ENCODE data around the gene HECTD4.

HECTD4 gene

DNA sequence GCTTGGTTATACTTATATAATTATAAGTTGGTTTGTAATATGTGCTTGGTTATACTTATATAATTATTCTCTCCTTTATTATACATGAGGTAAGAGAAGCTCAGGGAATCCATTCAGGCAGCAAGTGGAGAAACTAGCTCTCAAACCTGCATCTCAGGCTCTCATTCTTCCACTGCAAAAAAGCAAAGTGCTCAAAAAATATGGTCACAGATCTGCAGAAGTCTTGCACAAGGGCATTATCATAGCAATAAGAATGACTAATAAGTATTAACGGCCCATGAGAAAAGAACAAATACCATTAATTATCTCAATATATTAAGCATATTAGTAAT, 257.3 kb downstream of the HECTD4 start:
- CTCF ChIA-PET: interaction anchor here (0.9 to 1.9 kb wide), 6 partner anchors 8 to 179 kb away, joined by 3 to 10 read pairs (median 4); no protein-coding TSS in a partner anchor
- POLR2A ChIA-PET: interaction anchor here (0.5 to 2.1 kb wide), 6 partner anchors 8 to 236 kb away, joined by 3 to 11 read pairs (median 6); partner anchors contain the start of gene NAA25
- no peak for DNase-seq (ENCODE audit: extremely low spot score)
- TF ChIP-seq CTCF (IDR thresholded peaks at IDR 0.05; ENCODE audit: control extremely low read depth, extremely low read depth, low read depth, missing control alignments): no peak

- ChIA-PET POLR2A (no interaction called here), CTCF (interaction anchor here (0.7 to 2.0 kb wide), 2 partner anchors 9 to 11 kb away, joined by 3 to 4 read pairs; no protein-coding TSS in a partner anchor)
- no peak for DNase-seq (ENCODE audit: extremely low spot score)
- no peak for TF ChIP-seq CTCF (IDR thresholded peaks at IDR 0.05; ENCODE audit: control extremely low read depth, extremely low read depth, low read depth, missing control alignments)
Measured at GRCh38 chr12:112122823-112123690, 259.2 kb downstream of the HECTD4 start.

GRCh38 chr12:112121780-112122565, 260.3 kb downstream of the HECTD4 start:
- TF ChIP-seq CTCF (IDR thresholded peaks at IDR 0.05; ENCODE audit: control extremely low read depth, extremely low read depth, low read depth, missing control alignments): no peak
- POLR2A ChIA-PET: no interaction called here
- CTCF ChIA-PET: interaction anchor here (0.7 to 2.0 kb wide), 3 partner anchors 10 to 14 kb away, joined by 3 to 4 read pairs (median 3); no protein-coding TSS in a partner anchor
- DNase-seq (ENCODE audit: extremely low spot score): no peak

GRCh38 chr12:112117685-112118084, 264.5 kb downstream of the HECTD4 start:
- TF ChIP-seq CTCF (IDR thresholded peaks at IDR 0.05; ENCODE audit: control extremely low read depth, extremely low read depth, low read depth, missing control alignments): no peak
- CTCF ChIA-PET: interaction anchor here (1.0 to 1.2 kb wide), 2 partner anchors 10 to 14 kb away, joined by 3 to 4 read pairs; no protein-coding TSS in a partner anchor
- no peak for DNase-seq (ENCODE audit: extremely low spot score)
- POLR2A ChIA-PET: interaction anchor here (2.1 kb wide), 1 partner anchor 8 kb away, joined by 11 read pairs; the partner anchor contains the start of gene TRAFD1

- TF ChIP-seq CTCF (IDR thresholded peaks at IDR 0.05; ENCODE audit: control extremely low read depth, extremely low read depth, low read depth, missing control alignments): no peak
- ChIA-PET CTCF (interaction anchor here (1.0 to 1.2 kb wide), 3 partner anchors 9 to 15 kb away, joined by 3 to 5 read pairs (median 4); partner anchors contain the start of gene TRAFD1), POLR2A (interaction anchor here (2.1 kb wide), 1 partner anchor 9 kb away, joined by 11 read pairs; the partner anchor contains the start of gene TRAFD1)
- peak; percentile 46 for DNase-seq (ENCODE audit: extremely low spot score)
Measured at GRCh38 chr12:112116232-112117060, 265.8 kb downstream of the HECTD4 start.
